ENCODE data around the gene CREM.

CREM gene

DNA sequence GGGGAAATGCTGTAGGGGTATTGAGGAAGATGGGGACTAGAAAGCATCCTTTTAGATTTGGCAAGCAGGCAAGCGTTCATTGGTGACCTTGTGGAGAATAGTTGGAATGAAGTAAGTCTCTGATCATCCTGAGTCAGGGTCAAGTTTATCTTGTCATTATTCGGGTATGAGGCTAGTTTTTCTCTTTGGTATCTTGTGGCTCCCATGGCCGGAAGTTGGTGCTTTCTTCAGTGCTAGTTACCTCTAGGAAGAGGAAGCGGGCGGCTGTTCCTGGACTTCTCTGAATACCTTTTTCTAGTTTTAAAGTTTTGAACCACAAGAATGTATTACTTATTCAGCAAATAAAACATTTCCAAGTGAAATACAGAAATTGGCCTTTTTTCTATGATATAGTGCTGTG, 9.2 kb downstream of the CREM start:
- Histone ChIP-seq H3K27me3 (ENCODE audit: control insufficient read depth, insufficient read depth, low read length) (no peaks in the 10 kb centered on the region), H3K4me1 (ENCODE audit: control insufficient read depth, insufficient read depth, low read length) (peaks cover 2% of the 10 kb centered on the region; the same call in 1 of the 2 replicates), H3K36me3 (ENCODE audit: control insufficient read depth, insufficient read depth, low read length) (no peaks in the 10 kb centered on the region), H3K9ac (ENCODE audit: low read length) (no peak overlapping the region), H3K9me3 (ENCODE audit: control insufficient read depth, insufficient read depth, low read depth, low read length) (no peaks in the 10 kb centered on the region), H3K27ac (ENCODE audit: low read depth, low read length) (no peak overlapping the region), H3K4me3 (ENCODE audit: low read depth, low read length) (no peak overlapping the region)

DNA sequence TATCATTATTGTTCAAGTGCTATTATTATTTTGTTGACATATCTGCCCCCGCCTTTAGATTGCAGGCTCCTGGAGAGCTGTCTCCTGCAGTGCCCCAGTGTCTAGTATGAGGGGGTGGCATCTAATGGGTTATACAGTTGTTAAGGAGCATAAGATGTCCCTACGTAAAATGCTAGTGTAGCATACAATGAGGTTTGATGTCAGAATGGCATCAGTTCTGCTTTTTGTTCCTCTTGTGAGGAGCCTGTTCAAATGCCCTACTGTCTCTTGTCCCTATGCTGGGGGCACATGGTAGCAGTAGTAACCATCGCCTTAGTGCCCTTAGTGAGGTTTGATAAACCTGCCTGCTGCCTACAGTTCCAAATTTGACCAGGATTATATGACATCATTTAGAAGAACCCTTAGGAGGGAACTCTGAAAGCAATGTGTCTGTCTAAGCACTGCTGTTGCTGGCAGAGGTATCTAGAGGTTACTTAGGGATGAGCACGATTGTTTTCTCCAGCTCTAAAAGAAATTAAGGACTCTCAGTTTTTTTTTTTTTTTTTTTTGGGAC, 9.7 kb downstream of the CREM start:
- no peak overlapping the region for H3K4me3 ChIP-seq (ENCODE audit: low read depth, low read length)
- H3K9ac ChIP-seq (ENCODE audit: low read length), result no peak overlapping the region
- H3K9me3 ChIP-seq (ENCODE audit: control insufficient read depth, insufficient read depth, low read depth, low read length), result no peaks in the 10 kb centered on the region
- no peaks in the 10 kb centered on the region for H3K27me3 ChIP-seq (ENCODE audit: control insufficient read depth, insufficient read depth, low read length)
- H3K27ac ChIP-seq (ENCODE audit: low read depth, low read length), result no peak overlapping the region
- no peaks in the 10 kb centered on the region for H3K36me3 ChIP-seq (ENCODE audit: control insufficient read depth, insufficient read depth, low read length)
- peaks cover 2% of the 10 kb centered on the region; the same call in 1 of the 2 replicates for H3K4me1 ChIP-seq (ENCODE audit: control insufficient read depth, insufficient read depth, low read length)

DNA sequence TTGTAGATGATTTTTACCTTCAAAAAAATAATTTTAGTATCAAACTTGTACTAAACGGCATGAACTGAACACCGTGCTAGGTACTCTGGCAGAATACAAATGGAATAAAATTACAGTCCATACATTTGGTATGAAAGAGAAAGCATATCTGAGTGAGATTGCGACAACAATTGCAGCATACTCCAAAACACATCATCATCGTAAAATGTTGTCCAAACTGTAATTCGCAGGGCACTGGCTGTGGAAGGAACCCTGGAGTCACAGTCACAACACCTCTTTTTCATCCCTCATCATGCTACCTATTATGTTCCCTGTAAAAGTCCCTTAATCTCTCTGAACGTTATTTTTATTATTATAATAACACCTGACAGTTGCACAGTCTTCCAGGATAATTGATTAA, 13.5 kb downstream of the CREM start:
- H3K9ac ChIP-seq (ENCODE audit: low read length), result no peak overlapping the region
- H3K4me3 ChIP-seq (ENCODE audit: low read depth, low read length), result no peak overlapping the region
- H3K27me3 ChIP-seq (ENCODE audit: control insufficient read depth, insufficient read depth, low read length), result no peaks in the 10 kb centered on the region
- H3K36me3 ChIP-seq (ENCODE audit: control insufficient read depth, insufficient read depth, low read length), result no peaks in the 10 kb centered on the region
- H3K9me3 ChIP-seq (ENCODE audit: control insufficient read depth, insufficient read depth, low read depth, low read length), result no peaks in the 10 kb centered on the region
- H3K27ac ChIP-seq (ENCODE audit: low read depth, low read length), result no peak overlapping the region
- peaks cover 2% of the 10 kb centered on the region; the same call in 1 of the 2 replicates for H3K4me1 ChIP-seq (ENCODE audit: control insufficient read depth, insufficient read depth, low read length)

DNA sequence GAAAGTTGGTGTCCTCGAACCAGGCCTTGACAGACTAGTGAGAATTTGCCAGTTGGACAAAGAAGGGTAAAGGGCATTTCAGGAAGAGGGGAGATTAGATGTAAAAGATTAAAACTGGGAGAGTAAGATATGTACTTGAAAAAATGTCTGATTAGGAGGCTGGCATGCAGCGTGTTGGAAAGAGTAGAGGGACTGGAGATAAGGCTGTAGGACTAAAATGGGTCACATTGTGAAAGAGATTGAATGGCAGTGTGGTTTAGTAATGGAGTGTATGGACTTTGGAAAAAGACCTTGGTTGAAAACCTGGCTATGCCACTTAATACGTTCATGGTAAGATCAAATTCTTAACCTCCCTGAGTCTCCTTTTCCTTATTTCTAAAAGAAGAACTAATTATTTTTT, 14.1 kb downstream of the CREM start:
- Histone ChIP-seq H3K27ac (ENCODE audit: low read depth, low read length) (no peak overlapping the region), H3K9ac (ENCODE audit: low read length) (no peak overlapping the region)

GRCh38 chr10:35150308-35150707, 23.7 kb downstream of the CREM start:
- Histone ChIP-seq H3K9ac (ENCODE audit: low read length) (no peak overlapping the region), H3K9me3 (ENCODE audit: control insufficient read depth, insufficient read depth, low read depth, low read length) (no peaks in the 10 kb centered on the region), H3K4me3 (ENCODE audit: low read depth, low read length) (no peak overlapping the region), H3K27me3 (ENCODE audit: control insufficient read depth, insufficient read depth, low read length) (no peaks in the 10 kb centered on the region), H3K4me1 (ENCODE audit: control insufficient read depth, insufficient read depth, low read length) (peaks cover 12% of the 10 kb centered on the region), H3K27ac (ENCODE audit: low read depth, low read length) (no peak overlapping the region), H3K36me3 (ENCODE audit: control insufficient read depth, insufficient read depth, low read length) (0 out of 2 replicates have a peak, but pooled peaks cover 4% of the 10 kb centered on the region)

More for the DNA sequence above, 14.1 kb downstream of the CREM start:
- Histone ChIP-seq H3K4me1 (ENCODE audit: control insufficient read depth, insufficient read depth, low read length) (peaks cover 2% of the 10 kb centered on the region; the same call in 1 of the 2 replicates), H3K27me3 (ENCODE audit: control insufficient read depth, insufficient read depth, low read length) (no peaks in the 10 kb centered on the region), H3K4me3 (ENCODE audit: low read depth, low read length) (no peak overlapping the region), H3K9me3 (ENCODE audit: control insufficient read depth, insufficient read depth, low read depth, low read length) (no peaks in the 10 kb centered on the region), H3K36me3 (ENCODE audit: control insufficient read depth, insufficient read depth, low read length) (no peaks in the 10 kb centered on the region)

DNA sequence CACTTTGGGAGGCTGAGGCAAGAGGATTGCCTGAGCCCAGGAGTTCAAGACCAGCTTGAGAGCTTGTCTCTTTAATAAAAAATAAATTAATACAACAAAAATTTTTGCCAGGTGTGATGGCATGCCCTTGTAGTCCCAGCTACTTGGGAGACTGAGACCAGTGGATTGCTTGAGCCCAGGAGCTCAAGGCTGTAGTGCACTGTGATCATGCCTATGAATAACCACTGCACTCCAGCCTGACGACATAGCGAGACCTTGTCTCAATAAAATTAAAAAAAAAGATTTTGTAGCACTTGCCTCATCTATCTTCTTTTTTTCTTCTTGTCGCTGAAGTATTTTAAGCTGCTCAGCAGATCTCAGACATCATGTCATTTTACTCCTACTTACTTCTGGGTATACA, 26.3 kb downstream of the CREM start:
- H3K4me1 ChIP-seq (ENCODE audit: control insufficient read depth, insufficient read depth, low read length), result peaks cover 12% of the 10 kb centered on the region
- H3K27ac ChIP-seq (ENCODE audit: low read depth, low read length), result no peak overlapping the region
- 0 out of 2 replicates have a peak, but pooled peaks cover 4% of the 10 kb centered on the region for H3K36me3 ChIP-seq (ENCODE audit: control insufficient read depth, insufficient read depth, low read length)
- H3K9me3 ChIP-seq (ENCODE audit: control insufficient read depth, insufficient read depth, low read depth, low read length), result no peaks in the 10 kb centered on the region
- no peak overlapping the region for H3K4me3 ChIP-seq (ENCODE audit: low read depth, low read length)
- no peaks in the 10 kb centered on the region for H3K27me3 ChIP-seq (ENCODE audit: control insufficient read depth, insufficient read depth, low read length)
- no peak overlapping the region for H3K9ac ChIP-seq (ENCODE audit: low read length)

DNA sequence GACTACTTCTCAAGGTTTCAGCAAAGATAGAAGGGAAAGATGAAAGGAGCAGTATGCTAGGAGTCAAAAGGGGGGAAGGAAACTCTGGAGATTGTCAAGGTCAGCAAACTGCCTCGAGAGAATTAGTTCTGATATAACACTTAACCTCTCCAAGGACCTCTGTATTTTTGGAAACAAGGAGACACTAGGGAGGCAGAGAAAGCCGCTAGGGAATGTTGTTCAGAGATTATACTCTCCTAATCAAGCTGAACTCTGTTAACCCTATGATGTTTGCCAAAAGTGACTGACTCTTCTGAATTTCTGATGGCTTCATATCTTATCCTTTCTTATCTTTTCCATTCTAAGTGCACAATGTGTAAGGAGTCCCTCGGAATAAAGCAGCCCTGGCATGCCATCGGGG, 27.1 kb downstream of the CREM start:
- no peaks in the 10 kb centered on the region for H3K27me3 ChIP-seq (ENCODE audit: control insufficient read depth, insufficient read depth, low read length)
- H3K9me3 ChIP-seq (ENCODE audit: control insufficient read depth, insufficient read depth, low read depth, low read length), result no peaks in the 10 kb centered on the region
- H3K27ac ChIP-seq (ENCODE audit: low read depth, low read length), result no peak overlapping the region
- no peak overlapping the region for H3K4me3 ChIP-seq (ENCODE audit: low read depth, low read length)
- no peak overlapping the region for H3K9ac ChIP-seq (ENCODE audit: low read length)
- H3K36me3 ChIP-seq (ENCODE audit: control insufficient read depth, insufficient read depth, low read length), result 0 out of 2 replicates have a peak, but pooled peaks cover 4% of the 10 kb centered on the region
- H3K4me1 ChIP-seq (ENCODE audit: control insufficient read depth, insufficient read depth, low read length), result peaks cover 12% of the 10 kb centered on the region

- no peak overlapping the region for H3K27ac ChIP-seq (ENCODE audit: low read depth, low read length)
Observed at GRCh38 chr10:35160743-35161142, 34.1 kb downstream of the CREM start.

DNA sequence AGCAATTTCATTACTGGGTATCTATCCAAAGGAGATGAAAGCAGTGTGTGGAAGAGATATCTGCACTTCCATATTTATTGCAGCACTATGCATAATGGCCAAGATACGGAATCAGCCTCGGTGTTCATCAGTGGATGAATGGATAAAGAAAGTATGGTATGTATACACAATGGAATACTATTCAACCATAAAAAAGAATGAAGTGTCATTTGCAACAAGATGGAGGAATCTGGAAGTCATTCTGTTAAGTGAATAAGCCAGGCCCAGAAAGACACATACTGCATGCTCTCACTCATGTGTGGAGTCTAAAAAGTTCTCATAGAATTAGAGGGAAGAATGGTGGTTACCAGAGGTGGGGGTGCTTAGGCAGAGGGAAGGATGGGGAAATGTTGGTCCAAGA, 35.3 kb downstream of the CREM start:
- H3K4me3 ChIP-seq (ENCODE audit: low read depth, low read length), result no peak overlapping the region
- H3K27me3 ChIP-seq (ENCODE audit: control insufficient read depth, insufficient read depth, low read length), result no peaks in the 10 kb centered on the region
- no peaks in the 10 kb centered on the region for H3K36me3 ChIP-seq (ENCODE audit: control insufficient read depth, insufficient read depth, low read length)
- no peak overlapping the region for H3K9ac ChIP-seq (ENCODE audit: low read length)
- no peak overlapping the region for H3K27ac ChIP-seq (ENCODE audit: low read depth, low read length)
- no peaks in the 10 kb centered on the region for H3K4me1 ChIP-seq (ENCODE audit: control insufficient read depth, insufficient read depth, low read length)
- H3K9me3 ChIP-seq (ENCODE audit: control insufficient read depth, insufficient read depth, low read depth, low read length), result no peaks in the 10 kb centered on the region

More at GRCh38 chr10:35160743-35161142, 34.1 kb downstream of the CREM start:
- H3K27me3 ChIP-seq (ENCODE audit: control insufficient read depth, insufficient read depth, low read length), result no peaks in the 10 kb centered on the region
- no peak overlapping the region for H3K4me3 ChIP-seq (ENCODE audit: low read depth, low read length)
- no peak overlapping the region for H3K9ac ChIP-seq (ENCODE audit: low read length)
- H3K36me3 ChIP-seq (ENCODE audit: control insufficient read depth, insufficient read depth, low read length), result no peaks in the 10 kb centered on the region
- no peaks in the 10 kb centered on the region for H3K4me1 ChIP-seq (ENCODE audit: control insufficient read depth, insufficient read depth, low read length)
- H3K9me3 ChIP-seq (ENCODE audit: control insufficient read depth, insufficient read depth, low read depth, low read length), result no peaks in the 10 kb centered on the region

- no peaks in the 10 kb centered on the region for H3K4me1 ChIP-seq (ENCODE audit: control insufficient read depth, insufficient read depth, low read length)
Observed at GRCh38 chr10:35165136-35165535, 38.5 kb downstream of the CREM start.

GRCh38 chr10:35165811-35166210, 39.2 kb downstream of the CREM start:
- Histone ChIP-seq H3K9me3 (ENCODE audit: control insufficient read depth, insufficient read depth, low read depth, low read length) (no peaks in the 10 kb centered on the region), H3K27ac (ENCODE audit: low read depth, low read length) (no peak overlapping the region), H3K4me3 (ENCODE audit: low read depth, low read length) (no peak overlapping the region), H3K4me1 (ENCODE audit: control insufficient read depth, insufficient read depth, low read length) (no peaks in the 10 kb centered on the region), H3K36me3 (ENCODE audit: control insufficient read depth, insufficient read depth, low read length) (no peaks in the 10 kb centered on the region), H3K9ac (ENCODE audit: low read length) (no peak overlapping the region), H3K27me3 (ENCODE audit: control insufficient read depth, insufficient read depth, low read length) (no peaks in the 10 kb centered on the region)

More at GRCh38 chr10:35165136-35165535, 38.5 kb downstream of the CREM start:
- H3K36me3 ChIP-seq (ENCODE audit: control insufficient read depth, insufficient read depth, low read length), result no peaks in the 10 kb centered on the region
- H3K27me3 ChIP-seq (ENCODE audit: control insufficient read depth, insufficient read depth, low read length), result no peaks in the 10 kb centered on the region
- no peak overlapping the region for H3K9ac ChIP-seq (ENCODE audit: low read length)
- no peak overlapping the region for H3K4me3 ChIP-seq (ENCODE audit: low read depth, low read length)
- no peak overlapping the region for H3K27ac ChIP-seq (ENCODE audit: low read depth, low read length)
- no peaks in the 10 kb centered on the region for H3K9me3 ChIP-seq (ENCODE audit: control insufficient read depth, insufficient read depth, low read depth, low read length)

All from HUES6 (cell line).